WTC11 (cell line): ENCODE measurements around the gene BEND3. TPM values are rescaled to one million over a fixed set of nuclear protein-coding genes. Genes with fewer than 3 reads are reported as not detected.

Source experiments
- ATAC-seq: fragments of 200-7000 bp; cut with Tn5 transposase; 2 replicates; pipeline ENCODE4 v1.10.0; 2021; ENCODE audit warnings: mild to moderate bottlenecking, moderate library complexity
- CTCF ChIA-PET: fragments of 300-600 bp; sonication (Branson Sonifier 250); formaldehyde crosslinking; loops from one replicate; lab custom pipeline; 2021; ENCODE audit warnings: antibody characterized with exemption; lab: Charles Lee
- POLR2A ChIA-PET: fragments of 350-600 bp; sonication (Branson Sonifier 250); formaldehyde crosslinking; loops from one replicate; lab custom pipeline; 2021; ENCODE audit warnings: antibody characterized with exemption; lab: Charles Lee
- DNase-seq: peaks from one replicate; pipeline ENCODE4 v3.0.0; 2021; ENCODE audit warnings: low spot score
- H3K27ac Mint-ChIP-seq: 2 replicates; pipeline ENCODE4 v1.8.0; 2021; ENCODE audit warnings: mixed read lengths
- H3K27me3 Mint-ChIP-seq: 2 replicates; pipeline ENCODE4 v1.8.0; 2021; ENCODE audit warnings: low read depth, mild to moderate bottlenecking, moderate library complexity, mixed read lengths
- H3K36me3 Mint-ChIP-seq: 2 replicates; pipeline ENCODE4 v1.8.0; 2021; ENCODE audit warnings: mixed read lengths
- H3K4me1 Mint-ChIP-seq: 2 replicates; pipeline ENCODE4 v1.8.0; 2022; ENCODE audit warnings: mixed read lengths
- H3K4me3 Mint-ChIP-seq: 2 replicates; pipeline ENCODE4 v1.8.0; 2021; ENCODE audit warnings: mild to moderate bottlenecking, moderate library complexity, mixed read lengths
- H3K9me3 Mint-ChIP-seq: 2 replicates; pipeline ENCODE4 v1.8.0; 2021; ENCODE audit warnings: mixed read lengths
- AR ChIP-seq: fragments of 250-450 bp; sonication (Bioruptor Pico); IDR thresholded peaks from 2 replicates; pipeline ENCODE4 v1.9.0; 2021; ENCODE audit warnings: mild to moderate bottlenecking
- ATF2 ChIP-seq: sonication (generic); formaldehyde crosslinking; IDR thresholded peaks from 2 replicates; pipeline ENCODE4 v1.8.1; 2022; ENCODE audit warnings: low read depth, missing genetic modification reagents, borderline replicate concordance
- FOXP4 ChIP-seq: sonication (generic); formaldehyde crosslinking; IDR thresholded peaks from 2 replicates; pipeline ENCODE4 v1.8.0; 2022; ENCODE audit warnings: mild to moderate bottlenecking, missing genetic modification reagents
- HMGXB4 ChIP-seq: sonication (generic); formaldehyde crosslinking; IDR thresholded peaks from 2 replicates; pipeline ENCODE4 v1.8.1; 2023; ENCODE audit warnings: mild to moderate bottlenecking, moderate library complexity, missing genetic modification reagents
- IRF2 ChIP-seq: sonication (generic); formaldehyde crosslinking; IDR thresholded peaks from 2 replicates; pipeline ENCODE4 v1.8.0; 2022; ENCODE audit warnings: low read depth, missing genetic modification reagents, borderline replicate concordance
- NFYB ChIP-seq: sonication (generic); formaldehyde crosslinking; conservative IDR thresholded peaks from 2 replicates; pipeline ENCODE4 v1.8.0; 2022; ENCODE audit warnings: low read depth, missing genetic modification reagents
- NR1H2 ChIP-seq: sonication (generic); formaldehyde crosslinking; IDR thresholded peaks from 2 replicates; pipeline ENCODE4 v1.9.0; 2021; ENCODE audit warnings: mild to moderate bottlenecking, moderate library complexity, missing genetic modification reagents
- NR3C1 ChIP-seq: sonication (generic); formaldehyde crosslinking; conservative IDR thresholded peaks from 2 replicates; pipeline ENCODE4 v1.8.1; 2023; ENCODE audit warnings: low read depth, mild to moderate bottlenecking, missing genetic modification reagents
- PRDM15 ChIP-seq: sonication (generic); formaldehyde crosslinking; IDR thresholded peaks from 2 replicates; pipeline ENCODE4 v1.8.0; 2022; ENCODE audit warnings: missing genetic modification reagents
- PRRX2 ChIP-seq: fragments of 250-450 bp; sonication (Bioruptor Pico); IDR thresholded peaks from 2 replicates; pipeline ENCODE4 v1.8.0; 2021; ENCODE audit warnings: mild to moderate bottlenecking
- RELA ChIP-seq: sonication (generic); formaldehyde crosslinking; IDR thresholded peaks from 2 replicates; pipeline ENCODE4 v1.8.1; 2022; ENCODE audit warnings: missing genetic modification reagents, mild to moderate bottlenecking, borderline replicate concordance
- ZNF121 ChIP-seq: sonication (generic); formaldehyde crosslinking; IDR thresholded peaks from 2 replicates; pipeline ENCODE4 v1.8.0; 2023; ENCODE audit warnings: missing genetic modification reagents
- ZNF138 ChIP-seq: sonication (generic); formaldehyde crosslinking; conservative IDR thresholded peaks from 2 replicates; pipeline ENCODE4 v1.8.1; 2022; ENCODE audit warnings: mild to moderate bottlenecking, moderate library complexity, missing genetic modification reagents
- ZNF317 ChIP-seq: sonication (generic); formaldehyde crosslinking; IDR thresholded peaks from 2 replicates; pipeline ENCODE4 v1.8.1; 2023; ENCODE audit warnings: low read depth, mild to moderate bottlenecking, moderate library complexity, missing genetic modification reagents, borderline replicate concordance
- total RNA-seq: library from RNA; stranded (reverse); gene quantifications from 3 replicates; pipeline ENCODE4 v1.2.3, GENCODE V29; 2021
- TF ChIP-seq, protein P1 (sequence below): sonication (generic); formaldehyde crosslinking; IDR thresholded peaks from 2 replicates; pipeline ENCODE4 v1.8.0; 2022; ENCODE audit warnings: mild to moderate bottlenecking, missing genetic modification reagents

BEND3 gene
- total RNA-seq, 1 experiment from 2014 or later: 25.4 TPM

- no peak for TF ChIP-seq PRDM15 (CRISPR knock-in tag)
- TF ChIP-seq IRF2: no peak
Measured at GRCh38 chr6:107056796-107057195, 58.5 kb downstream of the BEND3 start (continued).

DNA sequence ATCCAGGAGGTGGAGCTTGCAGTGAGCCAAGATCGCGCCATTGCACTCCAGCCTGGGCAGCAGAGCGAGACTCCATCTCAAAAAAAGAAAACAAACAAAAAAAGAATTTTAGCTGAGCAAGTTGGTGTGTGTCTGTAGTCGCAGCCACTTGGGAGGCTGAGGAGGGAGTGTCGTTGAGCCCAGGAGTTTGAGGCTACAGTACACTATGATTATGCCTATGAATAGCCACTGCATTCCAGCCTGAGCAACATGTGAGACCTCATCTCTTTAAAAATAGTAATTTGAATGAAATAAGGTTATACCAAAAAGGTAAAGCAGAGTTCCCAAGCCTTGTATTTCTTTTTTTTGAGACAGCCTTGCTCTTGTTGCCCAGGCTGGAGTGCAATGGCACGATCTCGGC is 67.5 kb downstream of the BEND3 start:
- no peak overlapping the region for H3K27ac Mint-ChIP-seq
- ChIA-PET POLR2A (no interaction called here), CTCF (no interaction called here)
- ATAC-seq: no peak
- peaks cover 11% of the 10 kb centered on the region for H3K36me3 Mint-ChIP-seq
- no peak for DNase-seq
- peaks cover 10% of the 10 kb centered on the region for H3K4me1 Mint-ChIP-seq
- no peaks in the 10 kb centered on the region for H3K27me3 Mint-ChIP-seq
- TF ChIP-seq AR (CRISPR knock-in tag) (no peak), ZNF317 (no peak), RELA (CRISPR knock-in tag) (no peak), ATF2 (CRISPR knock-in tag) (no peak)
- H3K4me3 Mint-ChIP-seq: no peak overlapping the region
- H3K9me3 Mint-ChIP-seq: no peaks in the 10 kb centered on the region

DNA sequence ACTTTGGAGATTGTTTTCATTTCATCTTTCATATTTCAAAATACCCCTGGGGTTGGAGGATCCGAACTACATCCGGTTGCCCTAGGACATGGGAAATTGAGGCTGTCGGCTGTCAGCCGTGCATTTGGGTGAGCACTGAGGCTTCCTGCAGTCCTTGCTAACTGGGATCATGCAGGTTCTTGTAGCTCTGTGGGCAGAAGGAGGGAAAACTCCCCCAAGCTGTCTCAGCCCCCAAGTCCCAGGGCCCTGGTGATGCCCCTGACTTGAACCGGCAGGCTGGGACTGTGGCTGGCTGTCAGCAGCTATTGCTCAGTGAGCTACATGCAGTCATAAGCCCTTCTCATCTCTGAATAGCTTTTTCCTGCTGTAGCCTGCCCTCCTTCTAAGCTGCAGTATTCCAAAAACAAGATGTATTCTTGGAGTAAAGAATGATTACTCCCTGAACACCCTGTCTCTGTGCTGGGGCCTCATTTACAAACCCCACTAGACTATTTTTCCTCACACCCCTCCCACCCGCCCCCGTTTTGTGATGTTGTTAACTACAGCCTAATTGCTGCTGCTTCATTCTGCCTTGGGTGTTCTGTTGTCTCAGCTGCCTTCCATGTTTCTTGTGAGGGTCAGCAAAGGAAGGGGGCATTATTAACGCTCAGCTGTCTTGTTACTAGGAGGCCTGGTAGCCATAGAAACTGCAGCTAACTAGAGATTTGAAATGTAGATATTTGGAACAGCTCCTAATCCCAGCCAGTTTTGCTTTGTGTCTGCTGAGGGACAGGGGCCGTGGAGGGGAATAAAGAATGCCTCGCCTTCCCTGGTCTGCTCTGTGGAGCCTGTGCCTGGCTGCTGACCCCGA is 69.3 kb downstream of the BEND3 start:
- ATAC-seq (peak; percentile 38), DNase-seq (no peak)
- H3K4me1 Mint-ChIP-seq: 0 out of 2 replicates have a peak, but pooled peaks cover 4% of the 10 kb centered on the region
- H3K27me3 Mint-ChIP-seq: no peaks in the 10 kb centered on the region
- ChIA-PET POLR2A (no interaction called here), CTCF (interaction anchor here (0.9 kb wide), 1 partner anchor 48 kb away, joined by 7 read pairs; no protein-coding TSS in a partner anchor)
- H3K27ac Mint-ChIP-seq: peak overlapping the region; percentile 73
- no peak overlapping the region for H3K4me3 Mint-ChIP-seq
- peaks cover 13% of the 10 kb centered on the region for H3K36me3 Mint-ChIP-seq
- no peaks in the 10 kb centered on the region for H3K9me3 Mint-ChIP-seq
- TF ChIP-seq FOXP4 (CRISPR knock-in tag) (no peak), ZNF138 (no peak), ATF2 (CRISPR knock-in tag) (no peak), NR1H2 (CRISPR knock-in tag) (no peak), PRRX2 (CRISPR knock-in tag) (no peak), NFYB (no peak), NR3C1 (CRISPR knock-in tag) (no peak), ZNF121 (CRISPR knock-in tag) (no peak), HMGXB4 (CRISPR knock-in tag) (no peak)
- TF ChIP-seq, protein P1, sequence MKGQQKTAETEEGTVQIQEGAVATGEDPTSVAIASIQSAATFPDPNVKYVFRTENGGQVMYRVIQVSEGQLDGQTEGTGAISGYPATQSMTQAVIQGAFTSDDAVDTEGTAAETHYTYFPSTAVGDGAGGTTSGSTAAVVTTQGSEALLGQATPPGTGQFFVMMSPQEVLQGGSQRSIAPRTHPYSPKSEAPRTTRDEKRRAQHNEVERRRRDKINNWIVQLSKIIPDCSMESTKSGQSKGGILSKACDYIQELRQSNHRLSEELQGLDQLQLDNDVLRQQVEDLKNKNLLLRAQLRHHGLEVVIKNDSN (CRISPR knock-in tag): no peak
